K562 (cell line): ENCODE measurements around the gene SLIT2. TPM values are rescaled to one million over a fixed set of nuclear protein-coding genes. Genes with fewer than 3 reads are reported as not detected.

Experiments used
- ATAC-seq: fragments of 200-7000 bp; cut with Tn5 transposase; 3 replicates; pipeline ENCODE4 v1.9.1; 2020; ENCODE audit warnings: moderate library complexity
- BruUV-seq: library from RNA; stranded (reverse); fragments of 400-500 nt; replicated peaks from 2 replicates; lab custom pipeline; 2021; lab: Mats Ljungman, UMichigan
- CTCF ChIA-PET: fragments of 300-600 bp; formaldehyde crosslinking; extraction: SDS; loops from one replicate; lab custom pipeline; 2021; ENCODE audit warnings: low intra/inter-chr PET ratio; lab: Yijun Ruan, JAX
- POLR2A ChIA-PET: fragments of 300-600, 350-650 bp; sonication (Branson Sonifier 250); formaldehyde crosslinking; extraction: SDS; loops from one replicate; lab custom pipeline; 2021; ENCODE audit warnings: antibody characterized with exemption, inconsistent platforms; lab: Yijun Ruan, JAX
- DNase-seq, 4 experiments: peaks; one replicate each; pipeline versions ENCODE4 v3.0.0 to v3.0.0-alpha.2; 2011 to 2018; ENCODE audit warnings: low spot score in 3 of 4, mixed read lengths in 3 of 4; ENCODE audit errors: extremely low read depth in 1 of 4
- FAIRE-seq: peaks from 2 replicates; lab custom pipeline; 2011; peaks lifted over from hg19 to GRCh38; lab: Jason Lieb, UNC
- H2AFZ ChIP-seq: 2 replicates; pipeline ENCODE4 v1.6.0; 2011; ENCODE audit warnings: low read depth, low read length, control low read depth, inconsistent platforms
- H3K27ac ChIP-seq: fragments of 200-600 bp; 3 replicates; pipeline ENCODE4 v1.8.0; 2011; ENCODE audit warnings: low read depth, mild to moderate bottlenecking, control low read depth, inconsistent platforms, low read length, moderate library complexity, mixed read lengths; ENCODE audit errors: extremely low read depth
- H3K27me3 ChIP-seq, 2 experiments: fragments of 300-600 bp in 1 of 2; 2 replicates in 1 of 2; 3 replicates in 1 of 2; pipeline versions ENCODE4 v1.6.0 to v1.8.0; 2011; ENCODE audit warnings: inconsistent platforms in 2 of 2, low read length in 2 of 2, mild to moderate bottlenecking in 1 of 2, mixed read lengths in 1 of 2, moderate library complexity in 1 of 2; ENCODE audit not compliant: control insufficient read depth in 2 of 2, insufficient read depth in 2 of 2
- H3K36me3 ChIP-seq: fragments of 300-600 bp; 3 replicates; pipeline ENCODE4 v1.8.0; 2011; ENCODE audit warnings: mild to moderate bottlenecking, low read length, inconsistent platforms; ENCODE audit not compliant: control insufficient read depth, insufficient read depth
- H3K4me1 ChIP-seq, 2 experiments: fragments of 200-600 bp in 1 of 2; replicated peaks in 1 of 2; 2 replicates in 1 of 2; 3 replicates in 1 of 2; pipeline versions ENCODE4 v1.5.1 to v1.8.0; 2011; ENCODE audit warnings: inconsistent platforms in 2 of 2, low read length in 2 of 2, mild to moderate bottlenecking in 1 of 2, mixed read lengths in 1 of 2, moderate library complexity in 1 of 2; ENCODE audit not compliant: control insufficient read depth in 2 of 2, insufficient read depth in 2 of 2
- H3K4me2 ChIP-seq: 2 replicates; pipeline ENCODE4 v1.6.1; 2011; ENCODE audit warnings: low read length, control low read depth, inconsistent platforms, mixed read lengths; ENCODE audit not compliant: insufficient read depth
- H3K4me3 ChIP-seq: fragments of 200-600 bp; sonication (generic), shearing (Covaris generic); 2 replicates; pipeline ENCODE4 v1.5.1; 2016; ENCODE audit warnings: control low read depth, inconsistent platforms
- H3K79me2 ChIP-seq: fragments of 200-600 bp; 3 replicates; pipeline ENCODE4 v1.8.0; 2011; ENCODE audit warnings: low read length, inconsistent platforms; ENCODE audit not compliant: control insufficient read depth, insufficient read depth
- H3K9ac ChIP-seq, 2 experiments: 2 replicates each; pipeline versions ENCODE4 v1.6.0 to v1.6.1; 2011; ENCODE audit warnings: low read depth in 2 of 2, low read length in 2 of 2, control low read depth in 1 of 2, inconsistent platforms in 1 of 2, mild to moderate bottlenecking in 1 of 2, mixed read lengths in 1 of 2; ENCODE audit not compliant: insufficient read depth in 1 of 2
- H3K9me1 ChIP-seq: one replicate; pipeline ENCODE4 v1.6.0; 2011; ENCODE audit warnings: inconsistent platforms, mild to moderate bottlenecking, low read length, moderate library complexity; ENCODE audit not compliant: control insufficient read depth, insufficient read depth
- H3K9me3 ChIP-seq: replicated peaks from 2 replicates; pipeline ENCODE4 v1.5.1; 2011; ENCODE audit warnings: low read depth, low read length, inconsistent platforms; ENCODE audit not compliant: control insufficient read depth, insufficient read depth
- H4K20me1 ChIP-seq: replicated peaks from 2 replicates; pipeline ENCODE4 v1.6.1; 2011; ENCODE audit warnings: low read length, inconsistent platforms, mixed read lengths; ENCODE audit not compliant: control insufficient read depth, insufficient read depth
- CGGBP1 ChIP-seq: fragments of 250-450 bp; sonication (Bioruptor Pico); IDR thresholded peaks from 2 replicates; pipeline ENCODE4 v1.9.0; 2021; ENCODE audit warnings: mild to moderate bottlenecking
- CHD1 ChIP-seq: fragments of 200-600 bp; sonication (generic); IDR thresholded peaks from one replicate; pipeline ENCODE4 v1.6.1; 2012; ENCODE audit warnings: mild to moderate bottlenecking, moderate library complexity, low read length, inconsistent platforms
- MCM2 ChIP-seq: fragments of 450-650 bp; IDR thresholded peaks from 2 replicates; pipeline ENCODE4 v1.6.1; 2017; ENCODE audit warnings: low read depth, mild to moderate bottlenecking
- NCOA6 ChIP-seq: fragments of 450-650 bp; IDR thresholded peaks from 2 replicates; pipeline ENCODE4 v1.6.1; 2017; ENCODE audit warnings: mild to moderate bottlenecking
- POLR3A ChIP-seq: IDR thresholded peaks from 2 replicates; pipeline ENCODE4 v1.6.1; 2011; ENCODE audit warnings: borderline replicate concordance, mild to moderate bottlenecking, moderate library complexity; ENCODE audit not compliant: insufficient read length, insufficient read depth; ENCODE audit errors: extremely low read depth
- TAF9B ChIP-seq: fragments of 450-650 bp; IDR thresholded peaks from 2 replicates; pipeline ENCODE4 v1.6.1; 2018; ENCODE audit warnings: mild to moderate bottlenecking; ENCODE audit not compliant: partially characterized antibody
- ZFP30 ChIP-seq: fragments of 250-450 bp; sonication (Bioruptor Pico); IDR thresholded peaks from 2 replicates; pipeline ENCODE4 v1.8.0; 2022; ENCODE audit warnings: moderate library complexity, mild to moderate bottlenecking, inconsistent platforms, borderline replicate concordance
- ZNF282 ChIP-seq: sonication (generic); formaldehyde crosslinking; IDR thresholded peaks from 2 replicates; pipeline ENCODE4 v1.8.1; 2023; ENCODE audit warnings: missing genetic modification reagents
- ZNF324 ChIP-seq: fragments of 250-450 bp; sonication (Bioruptor Pico); IDR thresholded peaks from 2 replicates; pipeline ENCODE4 v1.4.0; 2020; ENCODE audit warnings: mild to moderate bottlenecking
- WGBS: fragments of 100-300 bp; shearing (Covaris generic); methylation state at CpG from one replicate; pipeline ENCODE4 v1.1.6; 2016; ENCODE audit warnings: low coverage, mixed read lengths; ENCODE audit not compliant: insufficient coverage; ENCODE audit errors: missing lambda C conversion rate; 5-methylcytosine and 5-hydroxymethylcytosine counted together
- in situ Hi-C: fragments of 300-500 bp; cut with MboI; formaldehyde crosslinking; loops from 4 replicates; pipeline ENCODE4 v1.15.0; 2018; ENCODE audit warnings: inconsistent platforms, mixed read lengths
- intact Hi-C: fragments of 100-400 bp; cut with micrococcal nuclease; formaldehyde crosslinking; loops from 2 replicates; pipeline ENCODE4 v1.14.2; 2022
- polyA plus RNA-seq, 8 experiments: library from polyadenylated mRNA; depleted of rRNA in 4 of 8; stranded (reverse) in 5 of 8; unstranded in 3 of 8; fragments of >200 nt; fragmentation: Nextera tagmentation in 2 of 8; fragmentation: Illumina TruSeq in 1 of 8; extraction: Ambion mirVana in 2 of 8; extraction: Trizol in 1 of 8; gene quantifications; 2 replicates each; pipeline versions ENCODE4 v1.2.1 to v1.2.3, GENCODE V29; 2011 to 2014; ENCODE audit warnings: inconsistent platforms in 1 of 8, missing spikeins in 1 of 8
- total RNA-seq, 7 experiments: library from RNA; depleted of rRNA in 6 of 7; stranded (reverse); fragments of >200 nt in 6 of 7; fragmentation: Illumina TruSeq in 2 of 7; extraction: Trizol in 2 of 7; gene quantifications; 2 replicates each; pipeline versions ENCODE4 v1.2.1 to v1.2.3, GENCODE V29; 2011 to 2021; ENCODE audit warnings: low replicate concordance in 1 of 7

The SLIT2 gene
- total and polyA plus RNA-seq, 9 of the 15 experiments (the other 6 are each of a cell fraction or from before 2014, with no cell fraction given), result 1.8 to 8.1 (median 4.1) TPM

GRCh38 chr4:20288846-20289512, 37.3 kb downstream of the SLIT2 start:
- ATAC-seq (no peak), FAIRE-seq (no peak), DNase-seq (no peak)
- Histone ChIP-seq H3K9ac (no peak overlapping the region), H3K9me1 (no peaks in the 10 kb centered on the region), H4K20me1 (no peaks in the 10 kb centered on the region), H3K36me3 (no peaks in the 10 kb centered on the region), H3K27ac (no peak overlapping the region), H3K4me2 (no peak overlapping the region), H3K9me3 (no peaks in the 10 kb centered on the region), H3K79me2 (no peaks in the 10 kb centered on the region), H3K4me3 (no peak overlapping the region), H2AFZ (no peak overlapping the region), H3K27me3 (no peaks in the 10 kb centered on the region), H3K4me1 (no peaks in the 10 kb centered on the region)
- no TSS peak for BruUV-seq
- TF ChIP-seq CGGBP1, result no peak
- no peak for TF ChIP-seq MCM2
- TF ChIP-seq CHD1, result no peak
- TF ChIP-seq ZNF324, result no peak
- no peak for TF ChIP-seq POLR3A
- no peak for TF ChIP-seq NCOA6
- TF ChIP-seq ZNF282 (CRISPR knock-in tag), result no peak
- TF ChIP-seq ZFP30, result no peak
- no peak for TF ChIP-seq TAF9B
- in situ Hi-C loops, result no loop called here
- intact Hi-C loops, result no loop called here
- CTCF ChIA-PET, result no interaction called here
- POLR2A ChIA-PET, result no interaction called here
- WGBS, result 0% methylated on average over 2 of the region's 2 CpGs
